Esophagus squamous epithelium (tissue), 5 donors: ENCODE results near the gene KDM7A. TPM values are rescaled to one million over a fixed set of nuclear protein-coding genes. Genes with fewer than 3 reads are reported as not detected.

Source experiments
- DNase-seq: peaks from one replicate; lab custom pipeline; 2025; lab: John Stamatoyannopoulos, UW
- H3K27ac ChIP-seq, 4 donors: fragments of 200-600 bp; sonication (generic); one replicate each; pipeline ENCODE4 v1.5.1; 2016 to 2019; ENCODE audit warnings: mild to moderate bottlenecking in 1 of 4
- H3K27me3 ChIP-seq, 4 donors: fragments of 200-600 bp; sonication (generic); 1 replicate in 3 of 4; 2 replicates in 1 of 4; pipeline versions ENCODE4 v1.5.1 to v1.6.0; 2017 to 2021; ENCODE audit warnings: antibody characterized with exemption in 1 of 4
- H3K36me3 ChIP-seq, 3 donors: fragments of 200-600 bp; sonication (generic); one replicate each; pipeline ENCODE4 v1.5.1; 2016 to 2019
- H3K4me1 ChIP-seq, 3 donors: fragments of 200-600 bp; sonication (generic); one replicate each; pipeline ENCODE4 v1.5.1; 2017 to 2019
- H3K4me3 ChIP-seq, 4 donors: fragments of 200-600 bp; sonication (generic); 1 replicate in 3 of 4; 2 replicates in 1 of 4; pipeline ENCODE4 v1.5.1; 2016 to 2019; ENCODE audit warnings: mild to moderate bottlenecking in 2 of 4, moderate library complexity in 1 of 4
- H3K9me3 ChIP-seq, 3 donors: fragments of 200-600 bp; sonication (generic); one replicate each; pipeline ENCODE4 v1.5.1; 2016 to 2019
- CTCF ChIP-seq, 6 experiments: fragments of 450-650 bp in 4 of 6; fragments of 200-600 bp in 2 of 6; sonication (generic) in 2 of 6; IDR thresholded peaks; one replicate each; pipeline ENCODE4 v1.5.1; 2016 to 2019; ENCODE audit warnings: antibody characterized with exemption in 6 of 6, mild to moderate bottlenecking in 4 of 6, moderate library complexity in 4 of 6
- POLR2A ChIP-seq, 4 donors: fragments of 450-650 bp; IDR thresholded peaks; one replicate each; pipeline ENCODE4 v1.6.1; 2017; ENCODE audit warnings: antibody characterized with exemption in 4 of 4, mild to moderate bottlenecking in 4 of 4, moderate library complexity in 3 of 4
- WGBS, 2 donors: methylation state at CpG; one replicate each; pipeline ENCODE4 v1.1.5; 2018; 5-methylcytosine and 5-hydroxymethylcytosine counted together
- intact Hi-C: fragments of 100-400 bp; cut with DNase I; formaldehyde crosslinking; loops from one replicate; pipeline ENCODE4 v1.15.0; 2022
- total RNA-seq, 4 donors: library from RNA; depleted of rRNA; stranded (reverse); fragments of >200 nt; gene quantifications; one replicate each; pipeline ENCODE4 v1.1.0, GENCODE V29; 2016
- donor health status: DM: yes; HTN: yes; CAD: no.

KDM7A gene
- total RNA-seq, 4 donors from 2014 or later, result 11.5 to 28.3 (median 19.9) TPM

GRCh38 chr7:140062528-140063299 is 114.1 kb downstream of the KDM7A start, which contains the start of gene PARP12:
TSS of gene PARP12 (minus strand) at chr7:140062951. CDS start at chr7:140062847, 104 bp downstream.
- H3K27me3 ChIP-seq, result no peaks in the 10 kb centered on the region
- intact Hi-C loops, result no loop called here

GRCh38 chr7:140062118-140062527 is 114.7 kb downstream of the KDM7A start:
- Histone ChIP-seq H3K27me3 (no peaks in the 10 kb centered on the region), H3K27ac (peak overlapping the region; percentile 88 to 96 (median 92)), H3K4me1 (peaks cover 27 to 48% (median 29%) of the 10 kb centered on the region in 3 donors), H3K36me3 (peaks cover 0 to 7% (median 0%) of the 10 kb centered on the region in 3 donors), H3K9me3 (peaks cover 0 to 11% (median 6%) of the 10 kb centered on the region in 3 donors), H3K4me3 (peak overlapping the region; percentile 58 to 93 (median 85))
- TF ChIP-seq POLR2A (IDR thresholded peaks at IDR 0.05), result no peak
- no peak for TF ChIP-seq CTCF (IDR thresholded peaks at IDR 0.05)
- no CpG with 5 or more reads among the region's 32 CpGs for WGBS, 2 donors
- DNase-seq, result no peak
- intact Hi-C loops, result no loop called here

More at GRCh38 chr7:140062528-140063299, 114.1 kb downstream of the KDM7A start, which contains the start of gene PARP12:
- Histone ChIP-seq H3K4me1 (peaks cover 27 to 48% (median 29%) of the 10 kb centered on the region in 3 donors), H3K9me3 (peaks cover 0 to 17% (median 12%) of the 10 kb centered on the region in 3 donors), H3K4me3 (peak within 1 kb of the TSS; percentile 58 to 93 (median 85)), H3K36me3 (peaks cover 0 to 1% (median 0%) of the 10 kb centered on the region in 3 donors), H3K27ac (peak within 1 kb of the TSS; percentile 88 to 96 (median 92))
- WGBS, 2 donors, result 0% methylated on average over 3 of the region's 106 CpGs; no CpG with 5 or more reads in 1 of the 2 donors
- peak; percentile 42 for DNase-seq
- TF ChIP-seq CTCF (IDR thresholded peaks at IDR 0.05), result peak in 2 of 6 experiments; percentile 4 to 6
- TF ChIP-seq POLR2A (IDR thresholded peaks at IDR 0.05), result peak in 2 of 4 donors; percentile 49 to 59

GRCh38 chr7:140061607-140061930 is 115.2 kb downstream of the KDM7A start:
- DNase-seq, result no peak
- TF ChIP-seq CTCF (IDR thresholded peaks at IDR 0.05) (no peak), POLR2A (IDR thresholded peaks at IDR 0.05) (no peak)
- intact Hi-C loops, result no loop called here
- peak overlapping the region in 3 of 4 donors; percentile 88 to 96 (median 95) for H3K27ac ChIP-seq
- WGBS, 2 donors, result 83 to 92% methylated on average over 1 to 2 of the region's 2 CpGs
- H3K27me3 ChIP-seq, result no peaks in the 10 kb centered on the region
- H3K9me3 ChIP-seq, result peaks cover 0 to 5% (median under 1%) of the 10 kb centered on the region in 3 donors
- peak overlapping the region; percentile 58 to 93 (median 85) for H3K4me3 ChIP-seq
- H3K36me3 ChIP-seq, result peaks cover 0 to 13% (median 0%) of the 10 kb centered on the region in 3 donors
- peaks cover 27 to 48% (median 29%) of the 10 kb centered on the region in 3 donors for H3K4me1 ChIP-seq

- H3K9me3 ChIP-seq, result no peaks in the 10 kb centered on the region
- H3K27ac ChIP-seq, result peak overlapping the region; percentile 19 to 96 (median 92)
- no peak for TF ChIP-seq POLR2A (IDR thresholded peaks at IDR 0.05)
- no peak for TF ChIP-seq CTCF (IDR thresholded peaks at IDR 0.05)
- 70 to 80% methylated on average over 11 of the region's 11 CpGs for WGBS, 2 donors
- peak overlapping the region in 2 of 4 donors; percentile 84 to 93 for H3K4me3 ChIP-seq
- no peak for DNase-seq
- H3K27me3 ChIP-seq, result no peaks in the 10 kb centered on the region
- H3K36me3 ChIP-seq, result peaks cover 0 to 17% (median 0%) of the 10 kb centered on the region in 3 donors
- H3K4me1 ChIP-seq, result peaks cover 27 to 48% (median 29%) of the 10 kb centered on the region in 3 donors
- intact Hi-C loops, result no loop called here
Observed at GRCh38 chr7:140060788-140061606, 115.8 kb downstream of the KDM7A start.
